Liver (tissue), 3 donors: ENCODE data around the gene CAV2.

Experiments used
- RAD21 ChIP-seq, 2 donors: IDR thresholded peaks; 2 replicates each; pipeline ENCODE4 v1.6.1; 2016; ENCODE audit warnings: antibody characterized with exemption in 2 of 2, mild to moderate bottlenecking in 2 of 2
- TAF1 ChIP-seq: conservative IDR thresholded peaks from 2 replicates; pipeline ENCODE4 v1.6.1; 2016; ENCODE audit warnings: antibody characterized with exemption, mild to moderate bottlenecking
- TF ChIP-seq, protein P1 (sequence below): fragments of 150-350 bp; IDR thresholded peaks from 2 replicates; pipeline ENCODE4 v1.5.1; 2017; ENCODE audit warnings: improper control_type of control experiment, low read depth, low read length; ENCODE audit not compliant: missing input control
- TF ChIP-seq, protein P2 (sequence below): IDR thresholded peaks from 2 replicates; pipeline ENCODE4 v1.6.1; 2016; ENCODE audit warnings: antibody characterized with exemption, mild to moderate bottlenecking
- TF ChIP-seq, protein P3 (sequence below): IDR thresholded peaks from 2 replicates; pipeline ENCODE4 v1.6.1; 2016; ENCODE audit warnings: antibody characterized with exemption
- donor health status: healthy.
- donor health status: healthy.

DNA sequence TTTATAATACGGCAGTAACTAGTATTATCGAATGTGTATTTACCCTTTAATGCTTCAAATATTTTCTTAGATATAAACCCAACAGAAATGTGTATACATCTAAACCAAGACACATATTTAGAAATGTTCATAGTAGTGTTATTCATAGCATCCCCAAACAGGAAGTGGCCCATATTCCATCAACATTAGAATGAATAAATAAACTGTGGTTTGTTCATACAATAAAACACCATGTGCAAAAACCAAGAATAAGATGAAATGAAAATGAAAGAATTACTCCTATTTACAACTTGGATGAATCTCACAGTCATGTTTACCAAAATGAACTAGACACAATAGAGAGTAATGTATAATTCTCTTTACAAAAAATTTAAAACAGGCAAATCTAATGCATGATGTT, 9.2 kb upstream of the CAV2 start:
- TF ChIP-seq, protein P1, sequence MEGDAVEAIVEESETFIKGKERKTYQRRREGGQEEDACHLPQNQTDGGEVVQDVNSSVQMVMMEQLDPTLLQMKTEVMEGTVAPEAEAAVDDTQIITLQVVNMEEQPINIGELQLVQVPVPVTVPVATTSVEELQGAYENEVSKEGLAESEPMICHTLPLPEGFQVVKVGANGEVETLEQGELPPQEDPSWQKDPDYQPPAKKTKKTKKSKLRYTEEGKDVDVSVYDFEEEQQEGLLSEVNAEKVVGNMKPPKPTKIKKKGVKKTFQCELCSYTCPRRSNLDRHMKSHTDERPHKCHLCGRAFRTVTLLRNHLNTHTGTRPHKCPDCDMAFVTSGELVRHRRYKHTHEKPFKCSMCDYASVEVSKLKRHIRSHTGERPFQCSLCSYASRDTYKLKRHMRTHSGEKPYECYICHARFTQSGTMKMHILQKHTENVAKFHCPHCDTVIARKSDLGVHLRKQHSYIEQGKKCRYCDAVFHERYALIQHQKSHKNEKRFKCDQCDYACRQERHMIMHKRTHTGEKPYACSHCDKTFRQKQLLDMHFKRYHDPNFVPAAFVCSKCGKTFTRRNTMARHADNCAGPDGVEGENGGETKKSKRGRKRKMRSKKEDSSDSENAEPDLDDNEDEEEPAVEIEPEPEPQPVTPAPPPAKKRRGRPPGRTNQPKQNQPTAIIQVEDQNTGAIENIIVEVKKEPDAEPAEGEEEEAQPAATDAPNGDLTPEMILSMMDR, result no peak
- TF ChIP-seq TAF1, result no peak
- TF ChIP-seq RAD21 (IDR thresholded peaks at IDR 0.05), result no peak
- TF ChIP-seq, protein P2, sequence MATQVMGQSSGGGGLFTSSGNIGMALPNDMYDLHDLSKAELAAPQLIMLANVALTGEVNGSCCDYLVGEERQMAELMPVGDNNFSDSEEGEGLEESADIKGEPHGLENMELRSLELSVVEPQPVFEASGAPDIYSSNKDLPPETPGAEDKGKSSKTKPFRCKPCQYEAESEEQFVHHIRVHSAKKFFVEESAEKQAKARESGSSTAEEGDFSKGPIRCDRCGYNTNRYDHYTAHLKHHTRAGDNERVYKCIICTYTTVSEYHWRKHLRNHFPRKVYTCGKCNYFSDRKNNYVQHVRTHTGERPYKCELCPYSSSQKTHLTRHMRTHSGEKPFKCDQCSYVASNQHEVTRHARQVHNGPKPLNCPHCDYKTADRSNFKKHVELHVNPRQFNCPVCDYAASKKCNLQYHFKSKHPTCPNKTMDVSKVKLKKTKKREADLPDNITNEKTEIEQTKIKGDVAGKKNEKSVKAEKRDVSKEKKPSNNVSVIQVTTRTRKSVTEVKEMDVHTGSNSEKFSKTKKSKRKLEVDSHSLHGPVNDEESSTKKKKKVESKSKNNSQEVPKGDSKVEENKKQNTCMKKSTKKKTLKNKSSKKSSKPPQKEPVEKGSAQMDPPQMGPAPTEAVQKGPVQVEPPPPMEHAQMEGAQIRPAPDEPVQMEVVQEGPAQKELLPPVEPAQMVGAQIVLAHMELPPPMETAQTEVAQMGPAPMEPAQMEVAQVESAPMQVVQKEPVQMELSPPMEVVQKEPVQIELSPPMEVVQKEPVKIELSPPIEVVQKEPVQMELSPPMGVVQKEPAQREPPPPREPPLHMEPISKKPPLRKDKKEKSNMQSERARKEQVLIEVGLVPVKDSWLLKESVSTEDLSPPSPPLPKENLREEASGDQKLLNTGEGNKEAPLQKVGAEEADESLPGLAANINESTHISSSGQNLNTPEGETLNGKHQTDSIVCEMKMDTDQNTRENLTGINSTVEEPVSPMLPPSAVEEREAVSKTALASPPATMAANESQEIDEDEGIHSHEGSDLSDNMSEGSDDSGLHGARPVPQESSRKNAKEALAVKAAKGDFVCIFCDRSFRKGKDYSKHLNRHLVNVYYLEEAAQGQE, result no peak
- TF ChIP-seq, protein P3, sequence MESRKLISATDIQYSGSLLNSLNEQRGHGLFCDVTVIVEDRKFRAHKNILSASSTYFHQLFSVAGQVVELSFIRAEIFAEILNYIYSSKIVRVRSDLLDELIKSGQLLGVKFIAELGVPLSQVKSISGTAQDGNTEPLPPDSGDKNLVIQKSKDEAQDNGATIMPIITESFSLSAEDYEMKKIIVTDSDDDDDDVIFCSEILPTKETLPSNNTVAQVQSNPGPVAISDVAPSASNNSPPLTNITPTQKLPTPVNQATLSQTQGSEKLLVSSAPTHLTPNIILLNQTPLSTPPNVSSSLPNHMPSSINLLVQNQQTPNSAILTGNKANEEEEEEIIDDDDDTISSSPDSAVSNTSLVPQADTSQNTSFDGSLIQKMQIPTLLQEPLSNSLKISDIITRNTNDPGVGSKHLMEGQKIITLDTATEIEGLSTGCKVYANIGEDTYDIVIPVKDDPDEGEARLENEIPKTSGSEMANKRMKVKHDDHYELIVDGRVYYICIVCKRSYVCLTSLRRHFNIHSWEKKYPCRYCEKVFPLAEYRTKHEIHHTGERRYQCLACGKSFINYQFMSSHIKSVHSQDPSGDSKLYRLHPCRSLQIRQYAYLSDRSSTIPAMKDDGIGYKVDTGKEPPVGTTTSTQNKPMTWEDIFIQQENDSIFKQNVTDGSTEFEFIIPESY, result no peak
